ENCODE data around the gene GALNT10. TPM values are rescaled to one million over a fixed set of nuclear protein-coding genes. Genes with fewer than 3 reads are reported as not detected.

The GALNT10 gene
- total RNA-seq, 4 donors from 2014 or later: 11.6 to 16.3 (median 14.8) TPM

- H3K4me3 ChIP-seq: no peak overlapping the region
- no peaks in the 10 kb centered on the region for H3K36me3 ChIP-seq
- H3K4me1 ChIP-seq: no peaks in the 10 kb centered on the region
- no peak for TF ChIP-seq POLR2AphosphoS5 (IDR thresholded peaks at IDR 0.05)
- TF ChIP-seq EP300 (IDR thresholded peaks at IDR 0.05): no peak
- TF ChIP-seq POLR2A (IDR thresholded peaks at IDR 0.05): no peak
- TF ChIP-seq CTCF (IDR thresholded peaks at IDR 0.05): no peak
- H3K27ac ChIP-seq: no peak overlapping the region
- H3K27me3 ChIP-seq: no peaks in the 10 kb centered on the region
- 91% methylated on average over 2 of the region's 2 CpGs for WGBS
- no peak for DNase-seq (ENCODE audit: low spot score in 2 of 2)
- no peaks in the 10 kb centered on the region for H3K9me3 ChIP-seq
Observed at GRCh38 chr5:154257046-154257445, 66.5 kb downstream of the GALNT10 start.

DNA sequence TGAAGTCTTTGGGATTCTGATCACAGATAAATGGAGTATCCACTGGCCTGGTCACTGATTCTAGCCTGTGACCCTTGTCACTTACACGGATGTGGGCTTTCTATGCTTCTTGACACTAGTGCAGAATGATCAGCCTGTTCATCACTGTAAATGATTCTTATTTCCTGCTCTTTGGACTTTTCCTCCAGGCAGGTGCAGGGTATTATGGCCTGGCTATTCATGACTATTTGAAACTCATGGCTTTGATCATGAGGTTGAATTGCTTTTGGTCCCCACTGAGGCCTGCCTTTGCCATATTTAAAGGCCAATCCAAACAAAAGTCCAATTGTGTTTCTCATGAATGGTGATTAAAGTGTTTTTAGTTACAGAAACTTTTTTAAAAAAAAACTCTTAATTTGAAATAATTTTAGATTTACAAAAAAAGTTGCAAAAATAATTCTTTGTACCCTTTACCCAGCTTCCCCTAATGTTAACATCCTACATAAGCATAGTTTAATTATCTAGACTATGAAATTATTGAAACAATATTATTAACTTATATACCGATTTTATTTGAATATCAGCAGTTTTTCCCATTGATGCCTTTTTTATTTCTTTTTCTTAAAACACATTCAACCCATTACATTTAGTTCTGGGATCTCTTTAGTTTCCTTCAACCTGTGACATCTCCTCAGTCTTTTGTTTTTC, 68.1 kb downstream of the GALNT10 start:
- Histone ChIP-seq H3K27ac (no peak overlapping the region), H3K4me1 (no peaks in the 10 kb centered on the region), H3K4me3 (no peak overlapping the region), H3K9me3 (no peaks in the 10 kb centered on the region), H3K36me3 (no peaks in the 10 kb centered on the region), H3K27me3 (no peaks in the 10 kb centered on the region)
- TF ChIP-seq POLR2A (IDR thresholded peaks at IDR 0.05) (no peak), CTCF (IDR thresholded peaks at IDR 0.05) (no peak), EP300 (IDR thresholded peaks at IDR 0.05) (no peak), POLR2AphosphoS5 (IDR thresholded peaks at IDR 0.05) (no peak)
- no peak for DNase-seq (ENCODE audit: low spot score in 2 of 2)
- WGBS: 81% methylated on average over 2 of the region's 2 CpGs

GRCh38 chr5:154260224-154260927, 69.8 kb downstream of the GALNT10 start:
- Histone ChIP-seq H3K9me3 (no peaks in the 10 kb centered on the region), H3K36me3 (no peaks in the 10 kb centered on the region), H3K27ac (no peak overlapping the region), H3K27me3 (no peaks in the 10 kb centered on the region), H3K4me1 (no peaks in the 10 kb centered on the region), H3K4me3 (no peak overlapping the region)
- WGBS: 67% methylated on average over 6 of the region's 6 CpGs
- DNase-seq (ENCODE audit: low spot score in 2 of 2): no peak
- TF ChIP-seq POLR2A (IDR thresholded peaks at IDR 0.05): no peak
- TF ChIP-seq CTCF (IDR thresholded peaks at IDR 0.05): no peak
- TF ChIP-seq EP300 (IDR thresholded peaks at IDR 0.05): no peak
- TF ChIP-seq POLR2AphosphoS5 (IDR thresholded peaks at IDR 0.05): no peak

DNA sequence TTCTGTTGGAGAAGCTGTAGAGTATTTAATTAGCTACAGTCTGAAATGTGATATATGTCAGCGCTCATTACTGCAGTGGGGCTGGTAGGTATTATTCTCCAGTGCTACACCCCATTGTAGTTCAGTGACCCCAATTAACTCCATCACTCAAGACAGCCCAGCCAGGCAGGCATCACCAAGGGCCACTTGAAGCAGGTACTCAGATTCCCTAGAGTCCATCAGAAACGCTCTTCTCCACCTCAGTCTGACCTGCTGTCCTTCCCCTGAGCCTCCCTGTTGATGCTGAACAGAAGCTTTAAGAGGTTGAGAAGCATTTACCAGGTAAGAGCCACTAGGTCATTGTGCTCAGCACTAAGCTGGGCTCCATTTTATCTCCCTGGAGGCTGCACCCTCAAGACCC, 71.8 kb downstream of the GALNT10 start:
- Histone ChIP-seq H3K27me3 (no peaks in the 10 kb centered on the region), H3K4me3 (no peak overlapping the region), H3K27ac (no peak overlapping the region), H3K9me3 (no peaks in the 10 kb centered on the region), H3K4me1 (peaks cover 1% of the 10 kb centered on the region), H3K36me3 (no peaks in the 10 kb centered on the region)
- no peak for DNase-seq (ENCODE audit: low spot score in 2 of 2)
- no peak for TF ChIP-seq POLR2A (IDR thresholded peaks at IDR 0.05)
- no peak for TF ChIP-seq EP300 (IDR thresholded peaks at IDR 0.05)
- WGBS: 92% methylated on average over 2 of the region's 2 CpGs

DNA sequence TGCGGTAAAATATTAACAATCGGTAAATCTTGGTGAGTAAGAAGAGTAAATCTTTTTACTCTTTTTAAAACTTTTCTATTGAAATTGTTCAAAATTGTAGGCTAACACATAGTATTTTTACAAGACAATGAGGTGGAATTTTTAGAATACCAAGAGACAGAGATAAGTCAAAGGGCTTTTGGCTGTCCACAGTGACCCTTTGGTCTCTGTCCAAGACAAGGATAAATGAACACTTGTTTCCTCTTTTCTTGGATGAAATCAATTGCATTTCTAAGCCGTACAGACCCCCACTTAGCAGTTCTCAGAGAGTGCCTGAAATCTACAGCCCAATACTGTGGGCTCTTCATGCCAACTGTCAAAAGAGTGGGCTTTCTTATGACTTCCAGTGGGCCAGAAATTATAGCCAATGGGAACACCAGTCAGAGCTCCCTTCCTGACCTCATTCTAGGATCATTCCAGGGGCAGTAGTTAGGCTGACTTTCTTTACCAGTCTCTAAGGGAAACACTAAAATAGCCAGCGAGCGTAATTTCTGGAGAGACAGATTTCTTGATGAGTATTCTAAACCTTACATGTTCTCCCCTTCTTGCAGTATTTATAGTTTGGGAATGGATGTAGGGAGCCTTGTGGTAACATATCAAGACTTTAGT, 74.1 kb downstream of the GALNT10 start:
- no peak for TF ChIP-seq EP300 (IDR thresholded peaks at IDR 0.05)
- no peak for TF ChIP-seq POLR2A (IDR thresholded peaks at IDR 0.05)
- TF ChIP-seq POLR2AphosphoS5 (IDR thresholded peaks at IDR 0.05): no peak
- TF ChIP-seq CTCF (IDR thresholded peaks at IDR 0.05): no peak
- no peak for DNase-seq (ENCODE audit: low spot score in 2 of 2)
- 85% methylated on average over 5 of the region's 5 CpGs for WGBS
- Histone ChIP-seq H3K4me1 (peaks cover 5% of the 10 kb centered on the region), H3K4me3 (no peak overlapping the region), H3K27ac (no peak overlapping the region), H3K9me3 (no peaks in the 10 kb centered on the region), H3K27me3 (no peaks in the 10 kb centered on the region), H3K36me3 (no peaks in the 10 kb centered on the region)

All from suprapubic skin (tissue), 4 donors.